ENCODE measurements around the gene GCKR. TPM values are rescaled to one million over a fixed set of nuclear protein-coding genes. Genes with fewer than 3 reads are reported as not detected.

The GCKR gene
- total and polyA plus RNA-seq, 2 of the 13 experiments (the other 11 are each of a cell fraction or from before 2014, with no cell fraction given) = 15.2 to 48.3 TPM

DNA sequence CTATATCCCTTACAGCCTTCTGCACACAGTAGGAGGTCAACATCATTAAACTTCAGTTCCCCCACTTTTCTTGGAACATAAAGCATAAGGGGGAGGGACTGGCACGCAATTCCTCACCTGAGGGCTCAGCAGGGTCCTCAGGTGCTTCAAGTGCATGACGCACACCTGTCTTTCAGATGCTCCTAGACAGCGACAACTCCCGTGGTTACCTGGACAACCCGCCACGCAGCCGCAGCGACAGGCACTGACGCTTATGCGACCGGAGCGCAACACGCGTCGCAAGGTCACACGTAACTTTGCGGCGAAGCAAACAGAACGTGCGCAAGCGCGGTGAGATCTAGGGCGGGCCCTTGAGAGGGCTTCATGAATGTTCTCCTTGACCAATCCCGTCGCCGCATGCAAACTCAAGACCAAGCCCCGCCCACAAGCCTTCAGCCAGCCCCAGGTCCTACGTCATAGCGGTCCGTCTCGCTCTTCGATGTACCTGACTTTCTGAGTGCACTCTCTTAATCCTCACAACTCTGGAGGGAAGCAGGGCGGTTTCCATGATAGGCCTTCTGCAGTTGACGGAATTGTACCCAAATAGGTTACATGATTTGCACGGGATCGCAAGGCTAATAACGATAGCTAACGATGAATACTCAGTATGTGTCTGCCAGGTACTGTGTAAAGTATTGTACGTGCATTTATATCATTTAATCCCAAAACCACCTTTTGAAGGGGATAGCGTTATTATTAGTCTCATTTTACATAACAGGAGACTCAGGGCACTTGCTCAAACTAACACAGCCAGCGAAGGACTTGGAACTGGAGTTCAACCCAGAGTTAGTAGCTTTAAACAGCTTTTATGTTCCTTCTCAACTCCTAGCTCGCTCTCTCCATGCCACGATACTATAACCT is 6.9 kb upstream of the GCKR start, which contains the start of gene IFT172 (continued):
- TF ChIP-seq, protein P1, sequence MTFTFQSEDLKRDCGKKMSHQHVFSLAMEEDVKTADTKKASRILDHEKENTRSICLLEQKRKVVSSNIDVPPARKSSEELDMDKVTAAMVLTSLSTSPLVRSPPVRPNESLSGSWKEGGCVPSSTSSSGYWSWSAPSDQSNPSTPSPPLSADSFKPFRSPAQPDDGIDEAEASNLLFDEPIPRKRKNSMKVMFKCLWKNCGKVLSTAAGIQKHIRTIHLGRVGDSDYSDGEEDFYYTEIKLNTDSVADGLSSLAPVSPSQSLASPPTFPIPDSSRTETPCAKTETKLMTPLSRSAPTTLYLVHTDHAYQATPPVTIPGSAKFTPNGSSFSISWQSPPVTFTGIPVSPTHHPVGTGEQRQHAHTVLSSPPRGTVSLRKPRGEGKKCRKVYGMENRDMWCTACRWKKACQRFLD (CRISPR knock-in tag; IDR thresholded peaks at IDR 0.05; ENCODE audit: borderline replicate concordance) = no peak
- TF ChIP-seq JUN (CRISPR knock-in tag; IDR thresholded peaks at IDR 0.05) (no peak), RNF2 (conservative IDR thresholded peaks at IDR 0.05; ENCODE audit: low read depth) (0 out of 2 replicates have a peak, but pooled peaks have one; percentile 18), MXD4 (CRISPR knock-in tag; IDR thresholded peaks at IDR 0.05) (peak; percentile 96), ZNF264 (CRISPR knock-in tag; IDR thresholded peaks at IDR 0.05) (no peak), TCF7 (IDR thresholded peaks at IDR 0.05; ENCODE audit: low read depth) (no peak), NR2F1 (CRISPR knock-in tag; IDR thresholded peaks at IDR 0.05) (no peak), TMF1 (CRISPR knock-in tag; IDR thresholded peaks at IDR 0.05; ENCODE audit: low read depth) (no peak), ATRX (CRISPR knock-in tag; IDR thresholded peaks at IDR 0.05; ENCODE audit: borderline replicate concordance) (no peak; the same call in 1 of the 2 replicates), HHEX (CRISPR knock-in tag; IDR thresholded peaks at IDR 0.05) (no peak), PAF1 (CRISPR knock-in tag; IDR thresholded peaks at IDR 0.05) (no peak), MAFG (CRISPR knock-in tag; IDR thresholded peaks at IDR 0.05) (no peak), ZNF260 (CRISPR knock-in tag; IDR thresholded peaks at IDR 0.05; ENCODE audit: borderline replicate concordance, low read depth) (no peak), ZNF772 (CRISPR knock-in tag; IDR thresholded peaks at IDR 0.05) (0 out of 2 replicates have a peak, but pooled peaks have one; percentile 36), SOX13 (IDR thresholded peaks at IDR 0.05) (no peak), SOX13 (CRISPR knock-in tag; conservative IDR thresholded peaks at IDR 0.05 in 1 of 2, IDR thresholded peaks at IDR 0.05 in 1 of 2) (peak in 1 of 2 experiments; percentile 14; a peak in 1 of 4 replicates), RAD21 (CRISPR knock-in tag; IDR thresholded peaks at IDR 0.05) (no peak; the same call in 1 of the 2 replicates)
- TF ChIP-seq, protein P2, sequence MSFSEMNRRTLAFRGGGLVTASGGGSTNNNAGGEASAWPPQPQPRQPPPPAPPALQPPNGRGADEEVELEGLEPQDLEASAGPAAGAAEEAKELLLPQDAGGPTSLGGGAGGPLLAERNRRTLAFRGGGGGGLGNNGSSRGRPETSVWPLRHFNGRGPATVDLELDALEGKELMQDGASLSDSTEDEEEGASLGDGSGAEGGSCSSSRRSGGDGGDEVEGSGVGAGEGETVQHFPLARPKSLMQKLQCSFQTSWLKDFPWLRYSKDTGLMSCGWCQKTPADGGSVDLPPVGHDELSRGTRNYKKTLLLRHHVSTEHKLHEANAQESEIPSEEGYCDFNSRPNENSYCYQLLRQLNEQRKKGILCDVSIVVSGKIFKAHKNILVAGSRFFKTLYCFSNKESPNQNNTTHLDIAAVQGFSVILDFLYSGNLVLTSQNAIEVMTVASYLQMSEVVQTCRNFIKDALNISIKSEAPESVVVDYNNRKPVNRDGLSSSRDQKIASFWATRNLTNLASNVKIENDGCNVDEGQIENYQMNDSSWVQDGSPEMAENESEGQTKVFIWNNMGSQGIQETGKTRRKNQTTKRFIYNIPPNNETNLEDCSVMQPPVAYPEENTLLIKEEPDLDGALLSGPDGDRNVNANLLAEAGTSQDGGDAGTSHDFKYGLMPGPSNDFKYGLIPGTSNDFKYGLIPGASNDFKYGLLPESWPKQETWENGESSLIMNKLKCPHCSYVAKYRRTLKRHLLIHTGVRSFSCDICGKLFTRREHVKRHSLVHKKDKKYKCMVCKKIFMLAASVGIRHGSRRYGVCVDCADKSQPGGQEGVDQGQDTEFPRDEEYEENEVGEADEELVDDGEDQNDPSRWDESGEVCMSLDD (CRISPR knock-in tag; IDR thresholded peaks at IDR 0.05; ENCODE audit: borderline replicate concordance) = no peak
- TF ChIP-seq, protein P3, sequence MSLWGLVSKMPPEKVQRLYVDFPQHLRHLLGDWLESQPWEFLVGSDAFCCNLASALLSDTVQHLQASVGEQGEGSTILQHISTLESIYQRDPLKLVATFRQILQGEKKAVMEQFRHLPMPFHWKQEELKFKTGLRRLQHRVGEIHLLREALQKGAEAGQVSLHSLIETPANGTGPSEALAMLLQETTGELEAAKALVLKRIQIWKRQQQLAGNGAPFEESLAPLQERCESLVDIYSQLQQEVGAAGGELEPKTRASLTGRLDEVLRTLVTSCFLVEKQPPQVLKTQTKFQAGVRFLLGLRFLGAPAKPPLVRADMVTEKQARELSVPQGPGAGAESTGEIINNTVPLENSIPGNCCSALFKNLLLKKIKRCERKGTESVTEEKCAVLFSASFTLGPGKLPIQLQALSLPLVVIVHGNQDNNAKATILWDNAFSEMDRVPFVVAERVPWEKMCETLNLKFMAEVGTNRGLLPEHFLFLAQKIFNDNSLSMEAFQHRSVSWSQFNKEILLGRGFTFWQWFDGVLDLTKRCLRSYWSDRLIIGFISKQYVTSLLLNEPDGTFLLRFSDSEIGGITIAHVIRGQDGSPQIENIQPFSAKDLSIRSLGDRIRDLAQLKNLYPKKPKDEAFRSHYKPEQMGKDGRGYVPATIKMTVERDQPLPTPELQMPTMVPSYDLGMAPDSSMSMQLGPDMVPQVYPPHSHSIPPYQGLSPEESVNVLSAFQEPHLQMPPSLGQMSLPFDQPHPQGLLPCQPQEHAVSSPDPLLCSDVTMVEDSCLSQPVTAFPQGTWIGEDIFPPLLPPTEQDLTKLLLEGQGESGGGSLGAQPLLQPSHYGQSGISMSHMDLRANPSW (CRISPR knock-in tag; IDR thresholded peaks at IDR 0.05; ENCODE audit: borderline replicate concordance) = peak; percentile 81; the same call in 1 of the 2 replicates
- TF ChIP-seq, protein P4, sequence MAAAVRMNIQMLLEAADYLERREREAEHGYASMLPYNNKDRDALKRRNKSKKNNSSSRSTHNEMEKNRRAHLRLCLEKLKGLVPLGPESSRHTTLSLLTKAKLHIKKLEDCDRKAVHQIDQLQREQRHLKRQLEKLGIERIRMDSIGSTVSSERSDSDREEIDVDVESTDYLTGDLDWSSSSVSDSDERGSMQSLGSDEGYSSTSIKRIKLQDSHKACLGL (CRISPR knock-in tag; IDR thresholded peaks at IDR 0.05) = no peak; the same call in 1 of the 2 replicates

Measured in HepG2 (cell line).